ENCODE results near the gene CSNK2B.

The CSNK2B gene

DNA sequence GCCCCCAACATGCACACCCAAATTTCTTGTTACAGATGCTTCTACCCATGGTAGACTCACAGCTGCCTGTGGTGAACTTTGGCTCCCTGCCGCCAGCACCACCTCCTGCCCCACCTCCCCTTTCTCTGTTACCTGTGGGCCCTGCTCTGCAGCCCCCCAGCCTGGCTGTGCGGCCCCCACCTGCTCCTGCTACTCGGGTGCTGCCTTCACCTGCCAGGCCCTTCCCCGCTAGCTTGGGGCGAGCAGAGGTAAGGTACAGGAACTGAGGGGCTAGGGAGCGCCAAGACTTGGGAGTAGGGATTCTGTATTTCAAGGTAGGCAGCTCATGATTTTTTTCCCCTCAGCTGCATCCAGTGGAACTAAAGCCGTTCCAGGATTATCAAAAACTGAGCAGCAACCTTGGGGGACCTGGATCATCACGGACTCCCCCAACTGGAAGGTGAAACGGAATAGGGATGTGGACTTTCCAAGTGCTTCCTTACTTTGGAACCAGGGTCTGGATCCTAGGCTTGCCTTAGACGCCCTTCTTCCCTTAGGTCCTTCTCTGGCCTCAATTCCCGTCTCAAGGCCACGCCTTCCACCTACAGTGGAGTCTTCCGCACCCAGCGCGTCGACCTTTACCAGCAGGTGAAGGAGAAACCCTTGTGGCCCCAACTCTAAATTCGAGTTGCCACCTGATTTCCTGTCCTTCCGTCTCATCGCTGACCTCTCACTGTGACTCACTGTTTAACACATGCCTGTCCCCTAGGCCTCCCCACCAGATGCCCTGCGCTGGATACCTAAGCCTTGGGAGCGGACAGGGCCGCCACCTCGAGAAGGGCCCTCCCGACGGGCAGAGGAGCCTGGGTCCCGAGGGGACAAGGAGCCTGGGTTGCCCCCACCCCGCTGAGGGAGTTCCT lies 28.9 kb upstream of the CSNK2B start:
- no peak for DNase-seq (ENCODE audit: low read depth in 2 of 2)

DNA sequence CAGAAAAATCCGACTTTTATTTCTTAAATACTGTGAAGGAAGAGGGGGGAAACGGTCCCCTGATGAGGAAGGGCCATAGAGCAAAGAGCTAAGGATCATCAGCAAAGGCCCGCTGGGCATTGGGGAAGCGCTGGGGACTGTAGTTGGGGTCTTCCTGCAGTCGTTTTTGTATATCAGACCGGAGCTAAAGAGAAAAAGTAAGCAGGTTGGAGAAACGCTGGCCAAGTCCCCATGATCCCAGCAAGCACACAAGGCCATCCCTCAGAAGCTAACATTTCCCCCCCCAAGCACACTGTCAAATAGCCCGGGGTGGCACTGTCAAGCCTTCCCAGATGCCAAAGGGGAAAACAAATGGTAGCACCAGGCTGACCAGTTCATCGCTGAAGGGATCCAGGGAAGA lies 26.8 kb upstream of the CSNK2B start:
- DNase-seq (ENCODE audit: low read depth in 2 of 2) = no peak

GRCh38 chr6:31639449-31639861 lies 26.4 kb upstream of the CSNK2B start:
- DNase-seq (ENCODE audit: low read depth in 2 of 2) = no peak

DNA sequence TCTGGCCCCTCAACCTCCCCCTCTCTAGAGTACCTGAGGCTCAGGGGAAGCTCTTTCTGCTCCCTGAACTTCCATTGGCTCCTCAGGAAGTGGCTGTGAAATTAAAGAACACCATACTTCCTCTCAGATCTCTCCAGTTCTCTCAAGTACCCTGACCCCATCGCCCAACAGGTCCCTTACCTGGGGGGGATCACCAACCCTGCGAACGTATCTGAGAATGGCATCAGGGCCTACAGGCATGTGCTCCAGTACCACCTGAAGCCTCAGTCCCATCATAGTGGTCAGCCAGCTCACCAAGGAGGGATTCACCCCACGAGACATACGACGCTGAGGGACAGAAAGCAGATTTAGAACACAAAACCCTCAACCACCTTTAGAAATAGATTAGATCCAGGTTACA lies 25.3 kb upstream of the CSNK2B start:
- DNase-seq (ENCODE audit: low read depth in 2 of 2) = no peak

DNA sequence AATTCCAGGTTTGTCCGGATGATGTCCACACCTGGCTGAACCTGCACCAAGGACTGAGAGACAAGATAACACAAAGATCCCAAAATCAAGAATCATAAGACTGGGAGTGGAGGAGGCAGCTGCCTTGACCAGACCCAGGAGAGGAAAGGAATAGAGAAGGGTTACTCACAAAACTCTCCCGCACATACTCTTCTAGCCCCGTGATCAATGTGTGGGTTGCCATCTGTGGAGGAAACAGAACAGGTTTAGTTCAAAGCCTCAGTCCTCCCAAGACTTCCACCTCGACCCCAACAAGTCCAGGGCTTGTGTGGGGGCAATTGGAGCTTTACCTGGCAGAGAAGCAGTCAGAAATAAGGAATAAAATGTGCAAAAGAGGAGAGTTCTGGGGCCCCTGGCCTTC lies 24.5 kb upstream of the CSNK2B start:
- DNase-seq (ENCODE audit: low read depth in 2 of 2) = no peak

DNA sequence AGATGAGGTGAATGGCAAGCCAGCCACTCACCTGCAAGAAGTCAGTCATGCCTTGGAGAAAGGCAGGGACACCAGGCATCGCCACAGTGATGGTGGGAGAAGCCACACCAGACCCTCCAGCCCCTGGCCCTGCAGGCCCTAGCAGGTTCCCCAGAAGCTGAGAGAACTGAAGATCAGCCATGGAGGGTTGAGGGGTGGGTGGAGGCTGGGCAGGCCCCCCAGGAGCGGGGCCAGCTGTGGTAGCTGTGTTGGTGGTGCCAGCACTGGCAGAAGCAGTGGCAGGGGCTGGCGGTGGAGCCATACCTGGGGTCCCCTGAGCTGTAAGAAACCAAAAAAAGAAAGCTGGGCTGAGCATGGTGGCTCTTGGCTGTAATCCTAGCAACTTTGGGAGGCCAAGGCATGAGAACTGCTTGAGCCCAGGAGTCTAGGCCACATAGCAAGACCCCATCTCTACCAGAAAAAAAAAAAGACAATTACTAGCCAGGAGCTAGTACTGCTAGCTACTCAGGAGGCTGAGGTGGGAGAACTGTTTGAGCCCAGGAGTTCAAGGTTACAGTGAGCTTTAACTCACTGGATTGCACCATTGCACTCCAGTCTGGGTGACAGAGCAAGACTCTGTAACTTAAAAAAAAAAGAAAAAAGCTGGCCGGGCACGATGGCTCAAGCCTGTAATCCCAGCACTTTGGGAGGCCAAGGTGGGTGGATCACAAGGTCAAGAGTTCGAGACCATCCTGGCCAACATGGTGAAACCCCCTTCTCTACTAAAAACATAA lies 22.9 kb upstream of the CSNK2B start:
- DNase-seq (ENCODE audit: low read depth in 2 of 2) = no peak

GRCh38 chr6:31643818-31644454 lies 21.9 kb upstream of the CSNK2B start:
- DNase-seq (ENCODE audit: low read depth in 2 of 2) = no peak

- no peak for DNase-seq (ENCODE audit: low read depth in 2 of 2)
These were observed 20.6 kb upstream of the CSNK2B start for GRCh38 chr6:31645325-31645724.

DNA sequence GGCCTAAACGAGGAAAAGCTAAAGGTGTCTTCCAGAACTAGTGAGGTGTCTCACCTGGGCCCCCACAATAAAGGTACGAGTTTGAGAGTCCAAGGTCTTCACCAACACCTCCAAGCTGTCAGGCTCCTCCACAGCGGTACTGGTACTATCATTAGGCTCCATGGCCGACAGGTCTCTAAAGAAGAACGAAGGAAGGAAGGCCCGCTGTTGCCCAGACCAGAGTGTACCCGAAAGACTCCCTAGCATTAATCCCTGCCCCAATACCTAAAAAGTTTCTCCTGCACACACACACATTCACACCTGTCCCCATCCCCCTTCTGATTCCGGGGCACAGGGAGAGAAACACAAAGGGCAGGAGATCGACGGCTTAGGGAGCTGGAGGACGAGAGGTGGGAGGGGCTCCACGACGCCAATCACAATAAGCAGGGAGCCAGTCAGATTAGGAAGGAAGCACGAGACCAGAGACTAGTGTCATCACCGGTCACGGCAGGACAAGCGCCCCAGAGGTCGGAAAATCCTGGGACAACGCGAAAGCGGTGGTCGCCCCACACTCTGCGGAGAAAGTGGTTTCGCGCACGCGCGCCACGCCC lies 14.2 kb upstream of the CSNK2B start:
- no peak for DNase-seq (ENCODE audit: low read depth in 2 of 2)

GRCh38 chr6:31652925-31653724 lies 12.8 kb upstream of the CSNK2B start:
- no peak for DNase-seq (ENCODE audit: low read depth in 2 of 2)

GRCh38 chr6:31654574-31655348 lies 11.1 kb upstream of the CSNK2B start:
- no peak for DNase-seq (ENCODE audit: low read depth in 2 of 2)

DNA sequence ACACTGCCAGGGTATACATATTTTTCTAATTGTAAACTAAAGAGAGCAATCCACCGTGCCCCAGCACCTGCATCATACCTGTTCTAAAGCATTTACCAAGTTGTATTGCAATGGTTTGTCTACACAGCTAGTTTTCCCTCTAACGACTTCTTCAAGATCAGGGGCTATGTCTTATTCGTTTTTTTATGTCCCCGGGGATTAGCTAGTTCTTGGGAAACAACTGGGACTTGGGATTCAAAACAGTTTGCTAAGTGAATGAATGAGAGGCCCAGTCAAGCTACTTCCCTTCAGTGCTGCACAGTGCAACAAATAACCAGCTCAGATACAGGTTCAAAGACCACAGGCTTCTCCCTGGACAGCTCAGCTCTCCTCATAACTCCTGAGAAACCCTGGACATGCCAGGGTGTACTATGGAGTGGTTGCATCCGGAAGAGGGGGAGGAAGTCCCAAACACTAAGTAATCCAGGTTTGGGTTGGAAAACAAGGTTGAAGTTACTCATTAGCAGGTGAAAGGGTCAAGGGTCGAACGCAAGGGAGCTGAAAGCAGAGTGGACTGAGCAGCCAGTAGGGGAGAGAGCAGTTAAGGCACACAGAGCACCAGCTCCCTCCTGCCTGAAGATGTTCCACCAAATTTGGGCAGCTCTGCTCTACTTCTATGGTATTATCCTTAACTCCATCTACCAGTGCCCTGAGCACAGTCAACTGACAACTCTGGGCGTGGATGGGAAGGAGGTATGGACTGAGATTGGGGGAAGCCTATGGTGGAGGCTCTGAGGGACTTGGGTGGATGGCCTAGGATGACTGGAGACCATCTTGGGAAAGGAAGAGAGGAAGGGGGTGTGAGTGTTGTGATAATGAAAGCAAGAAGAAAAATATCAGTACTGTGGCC lies 10.3 kb upstream of the CSNK2B start, which contains the start of gene APOM:
TSS of gene APOM (plus strand) at position 546 of the 889 bp plus-strand sequence. CDS start at position 619, 73 bp downstream.
- DNase-seq (ENCODE audit: low read depth in 2 of 2) = no peak

DNA sequence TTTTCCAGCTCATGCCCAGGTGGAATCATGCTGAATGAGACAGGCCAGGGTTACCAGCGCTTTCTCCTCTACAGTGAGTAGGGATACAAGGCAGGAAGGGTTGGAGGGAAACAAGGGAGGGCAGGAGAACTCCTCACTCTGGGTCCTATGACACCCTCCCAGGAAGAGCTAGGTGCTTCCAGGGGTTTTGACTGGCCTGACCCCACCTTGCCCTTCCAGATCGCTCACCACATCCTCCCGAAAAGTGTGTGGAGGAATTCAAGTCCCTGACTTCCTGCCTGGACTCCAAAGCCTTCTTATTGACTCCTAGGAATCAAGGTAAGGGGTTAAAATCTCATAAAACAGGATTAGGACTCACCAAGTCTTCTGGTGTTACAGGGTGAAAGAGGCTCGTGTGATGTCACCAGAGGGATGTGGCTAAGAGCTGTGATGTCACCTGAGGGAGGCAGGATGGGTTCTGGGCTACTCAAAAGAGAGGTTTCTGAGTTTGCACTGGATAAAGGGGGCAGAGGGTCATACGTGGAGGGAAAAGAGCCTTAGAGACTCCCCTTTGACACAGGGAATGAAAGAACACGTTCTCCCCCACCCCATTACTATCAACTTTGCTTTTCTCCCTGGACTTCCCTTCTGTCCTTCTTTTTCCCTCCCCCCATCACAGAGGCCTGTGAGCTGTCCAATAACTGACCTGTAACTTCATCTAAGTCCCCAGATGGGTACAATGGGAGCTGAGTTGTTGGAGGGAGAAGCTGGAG lies 8.3 kb upstream of the CSNK2B start:
- DNase-seq (ENCODE audit: low read depth in 2 of 2) = no peak

- no peak for DNase-seq (ENCODE audit: low read depth in 2 of 2)
These were observed 7.7 kb upstream of the CSNK2B start for GRCh38 chr6:31658158-31658688.

DNA sequence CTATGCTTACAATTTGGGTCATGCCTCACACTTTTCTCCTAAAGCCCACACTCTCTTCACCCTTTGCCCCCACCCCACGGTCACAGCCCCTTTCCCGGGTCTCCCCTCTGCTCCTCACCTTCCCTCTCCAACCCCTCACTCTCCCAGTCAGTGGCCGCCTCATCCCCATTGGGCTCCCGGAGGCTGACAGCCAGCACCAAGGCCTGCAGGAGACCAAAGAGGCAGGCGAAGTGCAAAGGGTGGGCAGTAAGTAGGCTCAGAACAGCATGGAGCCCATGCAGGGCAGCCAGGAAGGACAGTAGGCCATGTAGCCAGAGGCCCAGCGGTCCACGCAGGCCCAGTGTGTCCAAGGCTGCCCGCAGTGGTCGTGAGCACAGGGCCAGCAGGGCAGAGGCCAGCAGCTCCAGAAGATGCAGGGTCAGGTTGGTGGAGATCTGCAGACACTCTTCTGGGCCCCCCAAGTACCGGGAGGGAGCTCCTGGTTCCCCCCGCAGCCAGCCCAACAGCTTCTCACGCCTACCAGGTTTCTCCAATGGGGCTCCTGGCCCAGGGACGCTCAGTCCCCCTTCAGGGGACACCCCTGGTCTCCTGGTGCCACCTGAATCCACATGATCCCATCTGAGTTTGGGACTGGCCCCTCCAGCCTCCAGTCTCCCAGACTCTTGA lies 6.8 kb upstream of the CSNK2B start:
- DNase-seq (ENCODE audit: low read depth in 2 of 2) = no peak

DNA sequence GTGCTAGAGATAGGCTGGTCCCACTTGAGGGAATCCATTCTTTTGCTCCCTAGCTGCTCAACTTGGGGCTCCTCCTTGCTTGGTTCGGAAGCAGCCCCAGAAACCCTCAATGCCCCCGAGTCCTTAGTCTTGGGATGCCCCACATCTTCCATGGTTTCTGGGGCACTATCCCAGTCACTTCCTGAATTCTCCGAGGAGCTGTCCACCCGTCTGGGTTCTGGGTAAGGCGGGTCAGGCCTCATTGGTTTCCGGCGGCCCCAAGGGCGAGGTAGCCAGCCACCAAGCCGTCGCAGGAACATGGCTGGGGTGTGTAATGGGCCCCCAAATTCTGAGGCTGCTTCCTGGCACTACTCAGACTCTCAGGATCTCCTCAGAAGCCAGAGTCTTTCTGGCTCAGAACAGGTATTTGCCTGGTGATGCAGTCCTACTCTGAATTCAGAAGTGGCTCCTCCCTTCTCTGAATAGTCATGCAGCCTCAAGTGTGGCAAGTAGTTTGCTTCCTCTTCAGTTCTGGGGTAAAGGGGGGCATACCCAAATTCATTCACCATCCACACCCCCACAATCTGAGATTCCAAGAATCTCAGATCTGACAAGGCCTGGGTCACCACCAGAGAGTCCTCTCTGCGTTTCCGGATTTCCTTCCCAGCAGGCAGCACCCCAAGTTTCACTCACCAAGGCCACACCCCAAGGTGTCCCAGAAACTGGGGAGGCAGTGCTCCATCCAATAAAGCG lies 6.1 kb upstream of the CSNK2B start:
- no peak for DNase-seq (ENCODE audit: low read depth in 2 of 2)

All from stimulated activated CD4-positive, alpha-beta T cell treated with anti-CD3 and anti-CD28 coated beads, Interleukin-1b, Interleukin-23, amount 100 ng/mL, for 1 hour (primary cell).